HuH-7.5 (cell line): ENCODE measurements around the gene ATP4B.

Source experiments
- DNase-seq: peaks from one replicate; pipeline ENCODE4 v3.0.0; 2011; ENCODE audit warnings: low spot score

ATP4B gene

GRCh38 chr13:113657851-113658741, at the start of gene ATP4B:
ATP4B (minus strand) TSS chr13:113658198; CDS start chr13:113658144, 54 bp downstream.
- DNase-seq: no peak

GRCh38 chr13:113672002-113672651, 14.1 kb upstream of the ATP4B start:
- DNase-seq: no peak

GRCh38 chr13:113671066-113672001, 13.3 kb upstream of the ATP4B start:
- no peak for DNase-seq

- DNase-seq: no peak
Observed at GRCh38 chr13:113670541-113670940, 12.5 kb upstream of the ATP4B start.

- DNase-seq: no peak
Observed at GRCh38 chr13:113669755-113670341, 11.8 kb upstream of the ATP4B start.

GRCh38 chr13:113669231-113669754, 11.3 kb upstream of the ATP4B start:
- DNase-seq: no peak

- no peak for DNase-seq
Observed at GRCh38 chr13:113668491-113668971, 10.5 kb upstream of the ATP4B start.

- DNase-seq: no peak
Observed at GRCh38 chr13:113667771-113668490, 9.9 kb upstream of the ATP4B start.

GRCh38 chr13:113666951-113667701, 9.1 kb upstream of the ATP4B start, which contains the start of gene GRK1:
GRK1 (plus strand) TSS chr13:113667219; CDS start chr13:113667387, 168 bp downstream.
- no peak for DNase-seq

- DNase-seq: no peak
Observed at GRCh38 chr13:113666329-113666670, 8.3 kb upstream of the ATP4B start.

- no peak for DNase-seq
Observed at GRCh38 chr13:113665597-113666328, 7.8 kb upstream of the ATP4B start.

GRCh38 chr13:113664751-113665596, 7.0 kb upstream of the ATP4B start:
- no peak for DNase-seq

GRCh38 chr13:113663934-113664333, 5.9 kb upstream of the ATP4B start:
- DNase-seq: no peak

- no peak for DNase-seq
Observed at GRCh38 chr13:113661509-113661908, 3.5 kb upstream of the ATP4B start.

- no peak for DNase-seq
Observed at GRCh38 chr13:113660066-113660465, 2.1 kb upstream of the ATP4B start.

GRCh38 chr13:113659337-113659736, 1.3 kb upstream of the ATP4B start:
- DNase-seq: no peak

GRCh38 chr13:113658836-113659235, 838 bp upstream of the ATP4B start:
- no peak for DNase-seq
